HG03139 (cell line): ENCODE measurements around the gene RINT1.

Source experiments
- ATAC-seq: cut with Tn5 transposase; IDR thresholded peaks from one replicate; pipeline ENCODE4 v1.9.1; 2021; ENCODE audit not compliant: unreplicated experiment

The RINT1 gene

DNA sequence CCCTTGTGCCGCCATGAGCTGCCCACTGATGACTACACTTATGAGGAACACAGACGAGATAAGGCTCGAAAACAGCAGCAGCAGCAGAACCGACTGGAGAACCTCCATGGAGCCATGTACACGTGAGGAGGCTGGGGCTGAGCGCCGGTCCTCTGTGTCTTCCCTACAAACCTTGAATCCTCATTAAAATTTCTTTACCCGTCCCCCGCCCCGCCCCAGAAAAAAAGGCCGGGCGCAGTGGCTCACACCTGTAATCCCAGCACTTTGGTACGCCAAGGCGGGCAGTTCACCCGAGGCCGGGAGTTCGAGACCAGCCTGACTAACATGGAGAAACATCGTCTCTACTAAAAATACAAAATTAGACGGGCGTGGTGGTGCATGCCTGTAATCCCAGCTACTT, 1.5 kb upstream of the RINT1 start:
- no peak for ATAC-seq

DNA sequence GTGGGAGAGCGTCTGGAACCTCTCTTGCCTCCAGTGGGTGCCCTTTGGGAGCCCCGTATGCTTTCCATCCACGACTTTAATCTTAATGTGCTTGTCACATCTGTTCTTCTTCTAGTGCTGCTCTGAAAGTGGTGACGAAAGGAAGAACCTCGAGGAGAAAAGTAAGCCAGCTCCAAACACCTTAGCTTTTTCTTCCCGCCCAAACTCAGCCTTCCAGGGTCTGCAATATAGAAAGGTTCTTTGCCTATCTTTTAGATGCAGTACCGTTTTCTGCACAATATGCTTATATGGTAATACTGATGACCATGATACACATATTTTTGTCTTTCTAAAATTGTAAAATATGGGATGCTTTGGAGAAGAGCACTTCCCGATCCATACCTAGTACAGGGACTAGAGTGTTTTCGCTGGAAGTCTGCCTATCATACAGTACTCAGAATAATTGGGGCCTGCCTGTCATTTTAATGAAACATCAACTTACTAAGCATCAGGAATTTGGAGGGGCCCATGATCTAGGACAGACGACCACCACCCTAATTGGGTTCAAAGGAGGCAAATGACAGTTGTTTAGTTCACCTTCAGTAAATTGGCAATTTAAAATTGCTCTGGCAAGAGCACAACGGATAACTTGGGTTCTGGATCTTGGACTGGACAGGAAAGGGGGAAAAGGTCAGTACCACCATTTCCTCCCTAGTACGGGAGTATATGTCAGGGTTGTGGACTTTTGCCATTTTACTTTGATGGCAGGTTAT, 884 bp downstream of the RINT1 start:
- ATAC-seq = no peak

GRCh38 chr7:105538339-105538738, 6.3 kb downstream of the RINT1 start:
- no peak for ATAC-seq

DNA sequence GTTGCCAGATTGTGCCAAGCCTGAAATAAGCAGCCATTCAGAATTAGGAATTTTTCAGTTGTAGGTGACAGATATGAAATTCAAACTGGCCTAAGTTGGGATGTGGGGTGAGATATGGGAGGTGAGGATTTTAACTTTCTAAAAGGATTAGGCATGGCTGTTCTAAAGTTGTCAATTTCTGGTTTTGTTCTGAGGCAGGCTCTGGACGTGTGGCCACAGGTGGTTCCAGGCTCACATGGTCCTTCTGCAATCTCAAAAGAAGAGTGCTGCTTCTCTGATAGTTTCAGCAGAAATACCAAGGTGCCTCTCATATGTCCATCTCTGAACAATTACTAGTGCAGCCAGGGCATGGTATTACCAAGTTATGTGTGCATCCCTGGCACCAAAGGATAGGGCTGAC, 27.9 kb downstream of the RINT1 start:
- ATAC-seq = no peak

- ATAC-seq = no peak
Observed at GRCh38 chr7:105565190-105565589, 33.2 kb downstream of the RINT1 start.

DNA sequence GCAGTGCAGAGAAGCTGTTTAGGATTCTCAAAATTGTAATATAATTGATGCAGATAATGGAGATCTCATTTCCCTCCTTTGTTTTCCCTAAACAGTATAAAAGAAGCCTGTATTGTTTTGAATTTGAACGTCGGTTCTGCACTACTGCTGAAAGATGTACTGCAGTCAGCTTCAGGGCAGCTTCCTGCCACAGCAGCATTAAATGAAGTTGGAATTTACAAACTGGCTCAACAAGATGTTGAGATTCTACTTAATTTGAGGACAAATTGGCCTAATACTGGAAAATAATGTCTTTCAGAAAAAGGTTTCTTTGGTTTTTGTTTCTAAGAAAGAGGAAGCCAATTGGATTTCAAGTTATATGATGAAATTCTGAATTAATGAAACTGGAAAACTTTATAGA, 35.0 kb downstream of the RINT1 start:
- no peak for ATAC-seq

DNA sequence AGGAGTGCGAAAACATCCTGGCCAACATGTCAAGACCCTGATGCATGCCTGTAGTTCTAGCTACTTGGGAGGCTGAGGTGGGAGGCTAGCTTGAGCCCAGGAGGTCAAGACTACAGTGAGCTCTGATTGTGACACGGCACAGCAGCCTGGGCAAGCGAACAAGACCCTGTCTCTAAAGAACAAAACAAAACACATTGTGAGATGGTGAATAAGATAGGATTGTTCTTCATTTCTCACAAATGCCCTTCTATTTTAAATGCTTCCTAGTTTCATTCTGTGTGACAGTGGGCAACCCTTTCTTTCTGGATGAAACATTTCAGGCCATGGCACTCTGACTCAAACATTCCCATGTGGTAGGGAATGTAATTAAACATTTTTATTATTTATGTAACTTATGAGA, 35.8 kb downstream of the RINT1 start:
- ATAC-seq = no peak

- no peak for ATAC-seq
Observed at GRCh38 chr7:105571891-105572290, 39.9 kb downstream of the RINT1 start.

DNA sequence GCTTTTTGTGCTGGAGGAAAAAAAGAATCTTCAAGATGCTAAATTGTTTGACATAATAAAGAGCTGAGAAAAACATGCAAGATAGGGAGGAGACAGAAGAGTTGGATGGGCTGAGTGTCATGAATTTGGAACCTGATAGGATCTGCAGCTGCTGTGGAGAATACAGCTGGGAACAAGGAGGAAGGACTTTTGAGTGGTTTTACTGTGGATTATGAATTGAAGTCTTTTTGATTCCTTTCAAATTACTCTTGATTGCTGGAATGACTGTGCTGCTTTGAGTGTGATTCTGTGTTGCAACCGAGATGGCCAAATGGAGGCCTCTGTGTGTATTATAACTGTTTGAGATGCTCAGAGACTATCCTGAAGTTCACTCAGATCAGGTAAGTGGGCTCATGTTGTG, 45.2 kb downstream of the RINT1 start:
- ATAC-seq = no peak

DNA sequence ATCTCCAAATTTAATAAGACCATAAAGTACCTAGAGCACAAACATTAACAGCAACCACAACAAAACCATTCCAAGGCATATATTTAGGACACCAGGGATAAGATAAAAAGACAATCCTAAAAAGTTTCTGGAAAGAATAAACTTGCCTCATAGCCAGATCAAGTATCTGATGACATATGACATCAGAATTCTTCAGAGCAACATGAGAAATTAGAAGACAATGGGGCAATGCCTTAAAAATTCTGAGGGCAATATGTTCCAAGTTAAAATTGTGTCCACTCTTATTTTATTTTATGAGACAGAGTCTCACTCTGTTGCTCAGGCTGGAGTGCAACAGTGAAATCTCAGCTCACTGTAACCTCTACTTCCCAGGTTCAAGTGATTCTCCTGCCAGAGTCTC, 46.5 kb downstream of the RINT1 start:
- ATAC-seq = no peak

DNA sequence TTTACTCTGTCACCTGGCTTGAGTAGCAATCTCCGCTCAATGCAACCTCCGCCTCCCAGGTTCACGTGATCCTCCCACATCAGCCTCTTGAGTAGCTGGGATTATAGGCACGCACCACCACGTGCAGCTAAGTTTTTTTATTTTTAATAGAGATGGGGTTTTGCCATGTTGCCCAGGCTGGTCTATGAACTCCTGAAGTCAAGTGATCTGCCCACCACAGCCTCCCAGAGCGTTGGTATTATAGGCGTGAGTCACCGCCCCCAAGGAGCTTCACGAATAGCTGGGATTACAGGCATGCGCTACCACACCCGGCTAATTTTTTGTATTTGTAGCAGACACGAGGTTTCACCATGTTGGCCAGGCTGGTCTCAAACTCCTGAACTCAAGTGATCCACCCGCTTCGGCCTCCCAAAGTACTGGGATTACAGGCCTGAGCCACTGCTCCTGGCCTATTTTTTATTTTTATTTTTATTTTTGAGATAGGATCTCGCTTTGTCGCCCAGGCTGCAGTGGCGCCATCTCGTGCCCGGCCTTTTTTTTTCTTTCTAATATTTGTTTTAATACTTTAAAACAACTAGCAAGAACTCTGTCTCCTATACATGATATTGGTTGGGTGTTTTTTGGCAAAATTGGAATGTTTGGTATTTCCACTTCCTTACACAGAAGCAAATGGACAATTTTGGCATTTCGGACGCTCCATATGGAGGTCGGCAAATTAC, 48.2 kb downstream of the RINT1 start:
- ATAC-seq = no peak

- ATAC-seq = no peak
Observed at GRCh38 chr7:105581066-105581811, 49.2 kb downstream of the RINT1 start, which contains the start of gene EFCAB10. Gene EFCAB10 (minus strand): TSS chr7:105581493. CDS start chr7:105581463, 30 bp downstream.

- ATAC-seq = no peak
Observed at GRCh38 chr7:105583061-105583460, 51.1 kb downstream of the RINT1 start.

GRCh38 chr7:105584165-105584564, 52.2 kb downstream of the RINT1 start:
- ATAC-seq = no peak

- no peak for ATAC-seq
Observed at GRCh38 chr7:105585850-105586500, 54.0 kb downstream of the RINT1 start.

GRCh38 chr7:105587909-105588635, 56.1 kb downstream of the RINT1 start:
- no peak for ATAC-seq

DNA sequence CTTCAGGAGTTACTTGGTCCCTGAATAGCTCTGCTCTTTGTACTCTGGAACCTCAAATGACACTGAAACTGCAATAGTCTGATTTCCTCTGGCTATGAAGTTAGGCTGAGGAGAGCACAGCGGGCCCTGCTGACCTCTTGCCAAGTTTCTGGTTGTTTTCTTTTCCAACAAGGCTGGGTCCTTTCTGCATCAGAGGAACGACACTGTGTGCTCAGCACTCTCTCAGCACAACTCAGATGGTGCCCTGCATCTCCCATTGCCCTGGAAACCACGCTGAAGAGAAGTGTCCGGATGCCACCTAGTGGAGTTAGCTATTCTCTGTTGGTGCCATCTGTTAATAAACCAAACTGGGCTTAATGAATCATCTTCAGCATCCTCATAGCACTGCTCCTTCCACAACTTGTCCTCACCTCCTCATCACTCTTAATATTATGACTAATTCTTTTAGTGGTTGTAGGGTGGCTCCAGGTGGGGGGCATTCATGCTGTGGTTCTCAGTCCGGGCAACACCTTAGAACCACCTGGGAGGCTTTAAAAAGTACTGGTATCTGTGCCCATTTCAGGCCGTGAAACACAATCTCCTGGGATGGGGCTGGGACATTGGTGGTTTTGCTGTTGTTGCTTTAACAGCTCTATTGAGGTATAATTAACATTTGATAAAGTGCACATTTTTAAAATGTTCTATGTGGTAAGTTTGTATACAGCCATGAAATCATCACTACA, 57.5 kb downstream of the RINT1 start:
- peak; percentile 89 for ATAC-seq

DNA sequence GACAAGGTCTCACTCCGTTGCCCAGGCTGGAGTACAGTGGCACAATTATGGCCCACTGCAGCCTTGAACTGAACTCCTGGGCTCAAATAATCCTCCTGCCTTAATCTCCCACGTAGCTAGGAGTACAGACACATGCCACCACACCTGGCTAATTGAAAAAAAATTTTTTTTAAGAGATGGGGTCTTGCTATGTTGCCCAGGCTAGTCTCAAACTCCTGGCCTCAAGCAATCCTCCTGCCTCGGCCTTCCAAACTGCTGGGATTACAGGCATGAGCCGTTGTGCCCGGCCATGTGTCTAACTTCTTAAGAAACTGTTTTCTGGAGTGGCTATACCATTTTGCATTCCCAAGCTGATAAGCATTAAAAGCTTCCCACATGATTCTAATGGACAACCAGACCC, 58.8 kb downstream of the RINT1 start:
- ATAC-seq = no peak

DNA sequence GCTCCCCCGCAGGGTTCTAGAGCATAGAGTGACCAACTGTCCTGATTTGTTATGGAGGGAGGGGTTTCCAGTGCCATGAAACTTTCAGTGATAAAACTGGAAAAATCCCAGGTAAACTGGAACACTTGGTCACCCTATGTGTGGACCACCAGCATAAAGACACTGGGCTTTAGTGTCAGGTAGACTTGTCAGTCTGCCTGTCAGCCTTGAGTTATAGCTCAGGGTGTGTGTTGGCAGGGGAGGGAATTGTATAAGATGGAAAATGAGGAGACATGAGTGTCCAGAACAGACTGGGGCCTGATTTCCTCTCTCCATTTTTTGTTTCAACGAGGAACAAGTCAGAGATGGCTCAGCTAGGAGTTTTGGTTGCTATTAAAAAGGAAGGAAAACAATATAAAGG, 59.5 kb downstream of the RINT1 start:
- no peak for ATAC-seq

GRCh38 chr7:105594034-105594433, 62.0 kb downstream of the RINT1 start:
- no peak for ATAC-seq
